ENCODE measurements around the gene ARFGAP3.

DNA sequence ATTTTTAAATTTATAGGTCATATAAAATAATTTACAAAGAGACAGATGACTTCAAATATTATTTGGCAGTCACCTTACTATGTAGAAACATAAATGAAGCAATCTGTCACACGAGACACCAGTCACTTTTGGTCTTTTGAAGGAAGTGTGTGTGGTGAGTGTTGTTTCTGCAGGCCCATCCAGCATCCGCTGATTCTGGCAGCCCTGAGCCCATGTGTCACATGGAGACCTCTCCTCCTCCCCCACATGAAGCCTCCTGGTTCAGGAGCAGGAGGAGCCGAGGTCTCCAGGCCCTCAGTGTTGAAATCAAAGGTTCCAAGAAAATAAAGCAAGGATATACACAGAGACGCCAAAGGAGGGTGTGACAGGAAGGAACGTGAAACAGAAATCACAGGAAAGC, 60.1 kb downstream of the ARFGAP3 start:
- TF ChIP-seq, protein P1, sequence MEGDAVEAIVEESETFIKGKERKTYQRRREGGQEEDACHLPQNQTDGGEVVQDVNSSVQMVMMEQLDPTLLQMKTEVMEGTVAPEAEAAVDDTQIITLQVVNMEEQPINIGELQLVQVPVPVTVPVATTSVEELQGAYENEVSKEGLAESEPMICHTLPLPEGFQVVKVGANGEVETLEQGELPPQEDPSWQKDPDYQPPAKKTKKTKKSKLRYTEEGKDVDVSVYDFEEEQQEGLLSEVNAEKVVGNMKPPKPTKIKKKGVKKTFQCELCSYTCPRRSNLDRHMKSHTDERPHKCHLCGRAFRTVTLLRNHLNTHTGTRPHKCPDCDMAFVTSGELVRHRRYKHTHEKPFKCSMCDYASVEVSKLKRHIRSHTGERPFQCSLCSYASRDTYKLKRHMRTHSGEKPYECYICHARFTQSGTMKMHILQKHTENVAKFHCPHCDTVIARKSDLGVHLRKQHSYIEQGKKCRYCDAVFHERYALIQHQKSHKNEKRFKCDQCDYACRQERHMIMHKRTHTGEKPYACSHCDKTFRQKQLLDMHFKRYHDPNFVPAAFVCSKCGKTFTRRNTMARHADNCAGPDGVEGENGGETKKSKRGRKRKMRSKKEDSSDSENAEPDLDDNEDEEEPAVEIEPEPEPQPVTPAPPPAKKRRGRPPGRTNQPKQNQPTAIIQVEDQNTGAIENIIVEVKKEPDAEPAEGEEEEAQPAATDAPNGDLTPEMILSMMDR (IDR thresholded peaks at IDR 0.05), result no peak
- TF ChIP-seq POLR2A (IDR thresholded peaks at IDR 0.05), result no peak
